K562 (cell line): ENCODE measurements around the gene PNMA8C. TPM values are rescaled to one million over a fixed set of nuclear protein-coding genes. Genes with fewer than 3 reads are reported as not detected.

ENCODE experiments used
- BMI1 ChIP-seq: fragments of 150-350 bp; IDR thresholded peaks from 2 replicates; pipeline ENCODE4 v1.6.1; 2014; ENCODE audit warnings: low read length
- ID3 ChIP-seq, 2 experiments: fragments of 250-450 bp in 1 of 2; fragments of 450-650 bp in 1 of 2; sonication (Bioruptor Pico) in 1 of 2; IDR thresholded peaks; 2 replicates each; pipeline versions ENCODE4 v1.6.1 to v1.8.0; 2016 to 2021; ENCODE audit warnings: mild to moderate bottlenecking in 2 of 2, moderate library complexity in 2 of 2, missing compliant biosample characterization in 1 of 2, missing genetic modification characterization in 1 of 2
- IFI16 ChIP-seq: fragments of 250-450 bp; sonication (Bioruptor Pico); IDR thresholded peaks from 2 replicates; pipeline ENCODE4 v2.1.2; 2022; ENCODE audit warnings: mild to moderate bottlenecking, inconsistent platforms
- NR2C2 ChIP-seq, 2 experiments: fragments of 200-800 bp in 1 of 2; sonication (Bioruptor generic) in 1 of 2; sonication (generic) in 1 of 2; formaldehyde crosslinking in 1 of 2; IDR thresholded peaks; 2 replicates each; pipeline versions ENCODE4 v1.6.1 to v1.8.0; 2016 to 2022; ENCODE audit warnings: mild to moderate bottlenecking in 1 of 2, missing compliant biosample characterization in 1 of 2, missing genetic modification characterization in 1 of 2, missing genetic modification reagents in 1 of 2
- POLR2H ChIP-seq: IDR thresholded peaks from 2 replicates; pipeline ENCODE4 v1.6.1; 2016; ENCODE audit warnings: missing genetic modification characterization, low read depth, mild to moderate bottlenecking, control low read depth, missing compliant biosample characterization, moderate library complexity
- RNF2 ChIP-seq: sonication (generic); IDR thresholded peaks from 2 replicates; pipeline ENCODE4 v1.6.1; 2016
- SIN3A ChIP-seq, 2 experiments: fragments of 150-350 bp in 1 of 2; IDR thresholded peaks; 2 replicates each; pipeline ENCODE4 v1.6.1; 2011 to 2016; ENCODE audit warnings: borderline replicate concordance in 2 of 2, low read depth in 2 of 2, low read length in 2 of 2, mild to moderate bottlenecking in 2 of 2, moderate library complexity in 2 of 2; ENCODE audit not compliant: control insufficient read depth in 1 of 2
- TRIM25 ChIP-seq: fragments of 450-650 bp; IDR thresholded peaks from 2 replicates; pipeline ENCODE4 v1.7.0; 2016; ENCODE audit warnings: borderline replicate concordance
- ZNF232 ChIP-seq: sonication (generic); formaldehyde crosslinking; IDR thresholded peaks from 2 replicates; pipeline ENCODE4 v1.8.0; 2022; ENCODE audit warnings: mild to moderate bottlenecking, missing genetic modification reagents
- polyA plus RNA-seq, 8 experiments: library from polyadenylated mRNA; depleted of rRNA in 4 of 8; stranded (reverse) in 5 of 8; unstranded in 3 of 8; fragments of >200 nt; fragmentation: Nextera tagmentation in 2 of 8; fragmentation: Illumina TruSeq in 1 of 8; extraction: Ambion mirVana in 2 of 8; extraction: Trizol in 1 of 8; gene quantifications; 2 replicates each; pipeline versions ENCODE4 v1.2.1 to v1.2.3, GENCODE V29; 2011 to 2014; ENCODE audit warnings: inconsistent platforms in 1 of 8, missing spikeins in 1 of 8
- total RNA-seq, 7 experiments: library from RNA; depleted of rRNA in 6 of 7; stranded (reverse); fragments of >200 nt in 6 of 7; fragmentation: Illumina TruSeq in 2 of 7; extraction: Trizol in 2 of 7; gene quantifications; 2 replicates each; pipeline versions ENCODE4 v1.2.1 to v1.2.3, GENCODE V29; 2011 to 2021; ENCODE audit warnings: low replicate concordance in 1 of 7
- TF ChIP-seq, protein P1 (sequence below): fragments of 450-650 bp; IDR thresholded peaks from 2 replicates; pipeline ENCODE4 v1.6.1; 2018; ENCODE audit not compliant: partially characterized antibody
- TF ChIP-seq, protein P2 (sequence below): sonication (generic); formaldehyde crosslinking; IDR thresholded peaks from 2 replicates; pipeline ENCODE4 v1.8.1; 2023; ENCODE audit warnings: missing genetic modification reagents, mild to moderate bottlenecking, borderline replicate concordance

PNMA8C gene
- total and polyA plus RNA-seq, 9 of the 15 experiments (the other 6 are each of a cell fraction or from before 2014, with no cell fraction given) = 0.04 to 0.05 (median 0.05) TPM; not detected in 6

GRCh38 chr19:46413262-46414031 lies 15.3 kb downstream of the PNMA8C start, which contains the start of gene CCDC8 (continued):
- TF ChIP-seq TRIM25 (no peak), NR2C2 (CRISPR knock-in tag; IDR thresholded peaks at IDR 0.05) (0 out of 2 replicates have a peak, but pooled peaks have one; percentile 34), NR2C2 (tag; IDR thresholded peaks at IDR 0.05) (peak; percentile 67), BMI1 (no peak), RNF2 (peak; percentile 83), ID3 (CRISPR knock-in tag; IDR thresholded peaks at IDR 0.05) (no peak), ID3 (tag; IDR thresholded peaks at IDR 0.05) (peak; percentile 45; the same call in 1 of the 2 replicates), POLR2H (tag) (peak; percentile 93), SIN3A (IDR thresholded peaks at IDR 0.05; ENCODE audit: borderline replicate concordance in 2 of 2, control insufficient read depth in 1 of 2, low read depth in 2 of 2, low read length in 2 of 2) (peak; percentile 58 to 81; a peak in 2 of 4 replicates), IFI16 (no peak), ZNF232 (CRISPR knock-in tag) (no peak)
- TF ChIP-seq, protein P1, sequence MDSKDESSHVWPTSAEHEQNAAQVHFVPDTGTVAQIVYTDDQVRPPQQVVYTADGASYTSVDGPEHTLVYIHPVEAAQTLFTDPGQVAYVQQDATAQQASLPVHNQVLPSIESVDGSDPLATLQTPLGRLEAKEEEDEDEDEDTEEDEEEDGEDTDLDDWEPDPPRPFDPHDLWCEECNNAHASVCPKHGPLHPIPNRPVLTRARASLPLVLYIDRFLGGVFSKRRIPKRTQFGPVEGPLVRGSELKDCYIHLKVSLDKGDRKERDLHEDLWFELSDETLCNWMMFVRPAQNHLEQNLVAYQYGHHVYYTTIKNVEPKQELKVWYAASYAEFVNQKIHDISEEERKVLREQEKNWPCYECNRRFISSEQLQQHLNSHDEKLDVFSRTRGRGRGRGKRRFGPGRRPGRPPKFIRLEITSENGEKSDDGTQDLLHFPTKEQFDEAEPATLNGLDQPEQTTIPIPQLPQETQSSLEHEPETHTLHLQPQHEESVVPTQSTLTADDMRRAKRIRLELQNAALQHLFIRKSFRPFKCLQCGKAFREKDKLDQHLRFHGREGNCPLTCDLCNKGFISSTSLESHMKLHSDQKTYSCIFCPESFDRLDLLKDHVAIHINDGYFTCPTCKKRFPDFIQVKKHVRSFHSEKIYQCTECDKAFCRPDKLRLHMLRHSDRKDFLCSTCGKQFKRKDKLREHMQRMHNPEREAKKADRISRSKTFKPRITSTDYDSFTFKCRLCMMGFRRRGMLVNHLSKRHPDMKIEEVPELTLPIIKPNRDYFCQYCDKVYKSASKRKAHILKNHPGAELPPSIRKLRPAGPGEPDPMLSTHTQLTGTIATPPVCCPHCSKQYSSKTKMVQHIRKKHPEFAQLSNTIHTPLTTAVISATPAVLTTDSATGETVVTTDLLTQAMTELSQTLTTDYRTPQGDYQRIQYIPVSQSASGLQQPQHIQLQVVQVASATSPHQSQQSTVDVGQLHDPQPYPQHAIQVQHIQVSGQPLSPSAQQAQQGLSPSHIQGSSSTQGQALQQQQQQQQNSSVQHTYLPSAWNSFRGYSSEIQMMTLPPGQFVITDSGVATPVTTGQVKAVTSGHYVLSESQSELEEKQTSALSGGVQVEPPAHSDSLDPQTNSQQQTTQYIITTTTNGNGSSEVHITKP = peak; percentile 27
- TF ChIP-seq, protein P2, sequence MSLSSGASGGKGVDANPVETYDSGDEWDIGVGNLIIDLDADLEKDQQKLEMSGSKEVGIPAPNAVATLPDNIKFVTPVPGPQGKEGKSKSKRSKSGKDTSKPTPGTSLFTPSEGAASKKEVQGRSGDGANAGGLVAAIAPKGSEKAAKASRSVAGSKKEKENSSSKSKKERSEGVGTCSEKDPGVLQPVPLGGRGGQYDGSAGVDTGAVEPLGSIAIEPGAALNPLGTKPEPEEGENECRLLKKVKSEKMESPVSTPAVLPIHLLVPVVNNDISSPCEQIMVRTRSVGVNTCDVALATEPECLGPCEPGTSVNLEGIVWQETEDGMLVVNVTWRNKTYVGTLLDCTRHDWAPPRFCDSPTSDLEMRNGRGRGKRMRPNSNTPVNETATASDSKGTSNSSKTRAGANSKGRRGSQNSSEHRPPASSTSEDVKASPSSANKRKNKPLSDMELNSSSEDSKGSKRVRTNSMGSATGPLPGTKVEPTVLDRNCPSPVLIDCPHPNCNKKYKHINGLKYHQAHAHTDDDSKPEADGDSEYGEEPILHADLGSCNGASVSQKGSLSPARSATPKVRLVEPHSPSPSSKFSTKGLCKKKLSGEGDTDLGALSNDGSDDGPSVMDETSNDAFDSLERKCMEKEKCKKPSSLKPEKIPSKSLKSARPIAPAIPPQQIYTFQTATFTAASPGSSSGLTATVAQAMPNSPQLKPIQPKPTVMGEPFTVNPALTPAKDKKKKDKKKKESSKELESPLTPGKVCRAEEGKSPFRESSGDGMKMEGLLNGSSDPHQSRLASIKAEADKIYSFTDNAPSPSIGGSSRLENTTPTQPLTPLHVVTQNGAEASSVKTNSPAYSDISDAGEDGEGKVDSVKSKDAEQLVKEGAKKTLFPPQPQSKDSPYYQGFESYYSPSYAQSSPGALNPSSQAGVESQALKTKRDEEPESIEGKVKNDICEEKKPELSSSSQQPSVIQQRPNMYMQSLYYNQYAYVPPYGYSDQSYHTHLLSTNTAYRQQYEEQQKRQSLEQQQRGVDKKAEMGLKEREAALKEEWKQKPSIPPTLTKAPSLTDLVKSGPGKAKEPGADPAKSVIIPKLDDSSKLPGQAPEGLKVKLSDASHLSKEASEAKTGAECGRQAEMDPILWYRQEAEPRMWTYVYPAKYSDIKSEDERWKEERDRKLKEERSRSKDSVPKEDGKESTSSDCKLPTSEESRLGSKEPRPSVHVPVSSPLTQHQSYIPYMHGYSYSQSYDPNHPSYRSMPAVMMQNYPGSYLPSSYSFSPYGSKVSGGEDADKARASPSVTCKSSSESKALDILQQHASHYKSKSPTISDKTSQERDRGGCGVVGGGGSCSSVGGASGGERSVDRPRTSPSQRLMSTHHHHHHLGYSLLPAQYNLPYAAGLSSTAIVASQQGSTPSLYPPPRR = no peak
